K562 (cell line): ENCODE results near the gene SDR42E2. TPM values are rescaled to one million over a fixed set of nuclear protein-coding genes. Genes with fewer than 3 reads are reported as not detected.

Experiments
- AFF4 ChIP-seq: sonication (generic); formaldehyde crosslinking; IDR thresholded peaks from 2 replicates; pipeline ENCODE4 v1.8.0; 2023; ENCODE audit warnings: mild to moderate bottlenecking, missing genetic modification reagents
- ARID2 ChIP-seq: fragments of 450-650 bp; IDR thresholded peaks from 2 replicates; pipeline ENCODE4 v1.6.1; 2017; ENCODE audit warnings: antibody characterized with exemption, mild to moderate bottlenecking
- BRF1 ChIP-seq: IDR thresholded peaks from 3 replicates; pipeline ENCODE4 v1.6.1; 2011; ENCODE audit warnings: borderline replicate concordance, mild to moderate bottlenecking; ENCODE audit not compliant: insufficient read length; ENCODE audit errors: extremely low read depth
- CHD7 ChIP-seq: fragments of 200-600 bp; sonication (generic); IDR thresholded peaks from one replicate; pipeline ENCODE4 v1.6.1; 2012; ENCODE audit warnings: mild to moderate bottlenecking, low read depth, low read length, inconsistent platforms
- KDM2B ChIP-seq: fragments of 250-450 bp; sonication (Bioruptor Pico); IDR thresholded peaks from 2 replicates; pipeline ENCODE4 v1.8.0; 2021; ENCODE audit warnings: mild to moderate bottlenecking, moderate library complexity
- MYBL2 ChIP-seq, 2 experiments: fragments of 450-650 bp in 1 of 2; sonication (generic) in 1 of 2; formaldehyde crosslinking in 1 of 2; IDR thresholded peaks; 2 replicates each; pipeline versions ENCODE4 v1.6.1 to v1.8.1; 2017 to 2022; ENCODE audit warnings: borderline replicate concordance in 1 of 2, inconsistent platforms in 1 of 2, low read depth in 1 of 2, mild to moderate bottlenecking in 1 of 2, missing genetic modification reagents in 1 of 2, moderate library complexity in 1 of 2
- NONO ChIP-seq, 2 experiments: fragments of 200-400 bp in 1 of 2; fragments of 450-650 bp in 1 of 2; formaldehyde crosslinking in 1 of 2; IDR thresholded peaks; 2 replicates each; pipeline ENCODE4 v1.6.1; 2017; ENCODE audit warnings: low read depth in 2 of 2, mild to moderate bottlenecking in 2 of 2, moderate library complexity in 2 of 2, low read length in 1 of 2
- RFX7 ChIP-seq: fragments of 250-450 bp; sonication (Bioruptor Pico); IDR thresholded peaks from 2 replicates; pipeline ENCODE4 v1.5.1; 2021; ENCODE audit warnings: mild to moderate bottlenecking
- ZNF280B ChIP-seq: fragments of 250-450 bp; sonication (Bioruptor Pico); IDR thresholded peaks from 2 replicates; pipeline ENCODE4 v1.5.1; 2021; ENCODE audit warnings: mild to moderate bottlenecking
- polyA plus RNA-seq, 8 experiments: library from polyadenylated mRNA; depleted of rRNA in 4 of 8; stranded (reverse) in 5 of 8; unstranded in 3 of 8; fragments of >200 nt; fragmentation: Nextera tagmentation in 2 of 8; fragmentation: Illumina TruSeq in 1 of 8; extraction: Ambion mirVana in 2 of 8; extraction: Trizol in 1 of 8; gene quantifications; 2 replicates each; pipeline versions ENCODE4 v1.2.1 to v1.2.3, GENCODE V29; 2011 to 2014; ENCODE audit warnings: inconsistent platforms in 1 of 8, missing spikeins in 1 of 8
- total RNA-seq, 7 experiments: library from RNA; depleted of rRNA in 6 of 7; stranded (reverse); fragments of >200 nt in 6 of 7; fragmentation: Illumina TruSeq in 2 of 7; extraction: Trizol in 2 of 7; gene quantifications; 2 replicates each; pipeline versions ENCODE4 v1.2.1 to v1.2.3, GENCODE V29; 2011 to 2021; ENCODE audit warnings: low replicate concordance in 1 of 7

The SDR42E2 gene
- total and polyA plus RNA-seq, 9 of the 15 experiments (the other 6 are each of a cell fraction or from before 2014, with no cell fraction given), result 0.03 to 0.07 (median 0.04) TPM; not detected in 4

GRCh38 chr16:22192261-22193062, 30.2 kb downstream of the SDR42E2 start (continued):
- TF ChIP-seq CHD7 (no peak), MYBL2 (IDR thresholded peaks at IDR 0.05; ENCODE audit: low read depth) (no peak), MYBL2 (CRISPR knock-in tag; IDR thresholded peaks at IDR 0.05; ENCODE audit: borderline replicate concordance) (no peak), BRF1 (no peak), ARID2 (no peak), KDM2B (CRISPR knock-in tag) (no peak), ZNF280B (CRISPR knock-in tag) (no peak), AFF4 (no peak; the same call in 1 of the 2 replicates), NONO (IDR thresholded peaks at IDR 0.05; ENCODE audit: low read depth in 2 of 2, low read length in 1 of 2) (no peak), RFX7 (no peak)
